HG02571 (cell line): Measurements from ENCODE around the gene SMAGP.
"Not testable (repeated sequence)": the region's sequence is repeated elsewhere in the genome, so short reads cannot be mapped to it uniquely, and the experiment has no call there.

Experiments
- ATAC-seq: cut with Tn5 transposase; IDR thresholded peaks from one replicate; pipeline ENCODE4 v1.9.1; 2021; ENCODE audit warnings: mild to moderate bottlenecking, moderate library complexity; ENCODE audit not compliant: unreplicated experiment

The SMAGP gene

DNA sequence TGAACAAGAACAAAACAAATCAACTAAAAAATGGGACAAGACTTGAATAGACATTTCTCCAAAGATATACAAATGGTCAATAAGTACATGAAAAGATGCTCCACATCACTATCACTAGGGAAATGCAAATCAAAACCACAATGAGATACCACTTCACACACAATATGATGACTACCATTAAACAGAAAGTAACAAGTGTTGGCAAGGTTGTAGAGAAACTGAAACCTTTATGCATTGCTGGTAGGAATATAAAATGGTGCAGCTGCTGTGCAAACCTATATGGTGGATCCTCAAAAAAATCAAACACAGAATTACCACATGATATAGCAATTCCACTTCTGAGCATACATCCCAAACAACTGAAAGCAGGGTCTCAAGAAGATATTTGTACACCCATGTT lies 5.2 kb downstream of the SMAGP start:
- no peak for ATAC-seq

GRCh38 chr12:51264297-51264696 lies 5.9 kb downstream of the SMAGP start:
- no peak for ATAC-seq

DNA sequence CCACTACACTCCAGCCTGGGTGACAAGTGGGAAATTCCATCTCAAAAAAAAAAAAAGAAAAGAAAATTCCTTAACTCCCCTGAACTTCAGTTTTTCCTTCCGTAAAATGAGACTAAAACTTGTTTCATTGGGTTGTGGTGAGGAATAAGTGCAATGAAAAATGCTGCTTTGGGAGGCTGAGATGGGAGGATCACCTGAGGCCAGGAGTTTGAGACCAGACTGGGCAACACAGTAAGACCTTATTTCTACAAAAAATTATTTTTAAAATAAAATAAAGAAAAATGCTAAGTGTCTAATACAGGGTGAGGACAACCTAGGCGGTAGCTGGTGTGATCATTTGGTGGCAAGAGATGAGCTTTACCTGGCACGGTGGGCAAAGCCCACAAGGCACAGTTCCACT lies 6.9 kb downstream of the SMAGP start:
- no peak for ATAC-seq

- no peak for ATAC-seq
Measured at GRCh38 chr12:51262758-51263177, 7.4 kb downstream of the SMAGP start.

DNA sequence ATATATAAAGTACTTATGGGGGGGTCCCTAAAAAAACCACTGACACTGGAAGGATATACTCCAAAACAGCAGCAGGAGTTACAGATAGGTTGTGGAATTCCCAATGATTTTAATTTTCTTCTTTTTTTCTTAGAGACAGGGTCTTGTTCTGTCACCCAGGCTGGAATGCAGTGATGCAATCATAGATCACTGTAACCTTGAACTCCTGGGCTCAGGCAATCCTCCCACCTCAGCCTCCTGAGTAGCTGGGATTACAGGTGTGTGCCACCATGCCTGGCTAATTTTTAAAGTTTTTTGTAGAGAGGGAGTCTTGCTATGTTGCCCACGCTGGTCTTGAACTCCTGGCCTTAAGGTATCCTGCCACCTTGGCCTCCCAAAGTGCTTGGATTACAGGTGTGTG lies 10.6 kb downstream of the SMAGP start:
- ATAC-seq: not testable (repeated sequence)

DNA sequence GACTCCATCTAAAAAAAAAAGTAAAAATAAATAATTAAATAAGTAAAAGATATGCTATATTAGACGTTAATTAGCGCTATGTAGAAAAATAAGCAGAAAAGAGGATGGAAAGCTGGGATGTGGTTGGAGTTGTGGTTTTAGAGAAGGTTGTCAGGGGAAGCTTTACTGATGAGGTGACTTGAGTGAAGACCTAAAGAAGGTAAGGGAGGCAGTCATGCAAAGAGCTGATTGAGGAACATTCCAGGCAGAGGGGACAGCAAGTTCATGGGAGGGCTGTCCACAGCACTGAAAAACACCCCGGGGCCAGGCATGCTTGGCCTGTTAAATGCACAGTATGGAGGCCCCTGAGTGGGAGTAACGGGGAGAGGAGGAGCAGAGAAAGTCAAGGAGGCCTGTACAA lies 15.7 kb downstream of the SMAGP start:
- ATAC-seq: no peak

DNA sequence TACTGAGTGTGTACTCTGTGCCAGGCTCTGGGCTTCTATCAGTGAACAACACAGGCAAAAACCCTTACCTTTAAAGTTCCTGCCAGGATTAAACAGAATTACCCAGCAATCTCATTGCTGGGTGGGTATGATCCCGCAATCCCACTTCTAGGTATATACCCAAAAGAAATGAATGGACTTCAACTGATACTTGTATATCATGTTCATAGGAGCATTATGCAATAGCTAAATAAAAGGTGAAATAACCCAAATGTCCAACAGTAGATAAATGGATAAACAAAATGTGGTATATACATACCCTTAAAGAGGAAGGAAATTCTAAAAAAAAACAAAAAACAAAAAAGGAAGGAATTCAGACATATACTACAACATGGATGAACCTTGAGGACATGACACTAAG lies 16.9 kb downstream of the SMAGP start:
- no peak for ATAC-seq

DNA sequence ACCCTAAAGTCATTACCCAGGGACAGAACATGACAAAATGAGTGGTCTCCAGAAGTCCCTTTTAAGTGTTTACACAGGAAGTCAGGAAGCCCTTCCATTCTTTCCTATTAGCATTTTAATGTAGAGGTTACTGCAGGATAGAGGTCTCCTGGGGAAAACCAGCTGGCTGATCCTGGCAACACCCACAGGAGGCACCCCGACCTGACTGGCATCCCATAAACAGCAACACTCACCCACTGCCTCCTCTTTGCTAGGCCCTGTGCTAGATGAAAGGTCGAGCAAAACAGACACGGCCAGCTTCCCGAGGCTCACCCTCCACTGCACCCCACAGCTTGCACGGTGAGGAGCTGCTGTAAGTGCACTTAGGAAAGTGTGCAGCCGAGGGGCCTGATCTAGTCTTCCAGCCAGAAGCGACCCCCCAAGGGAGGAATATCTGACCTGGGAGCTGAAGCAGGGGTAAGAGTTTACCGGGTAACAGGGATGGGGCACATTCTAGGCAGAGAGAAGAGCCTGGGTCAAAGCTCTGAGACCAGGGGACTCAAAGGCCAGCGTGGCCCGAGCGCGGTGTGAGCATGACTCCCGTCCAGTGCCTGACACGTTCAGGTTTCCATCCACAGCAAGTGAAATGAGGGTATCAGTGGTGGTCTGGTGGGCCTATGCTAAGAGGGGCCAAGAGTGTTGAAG lies 22.6 kb downstream of the SMAGP start:
- no peak for ATAC-seq

DNA sequence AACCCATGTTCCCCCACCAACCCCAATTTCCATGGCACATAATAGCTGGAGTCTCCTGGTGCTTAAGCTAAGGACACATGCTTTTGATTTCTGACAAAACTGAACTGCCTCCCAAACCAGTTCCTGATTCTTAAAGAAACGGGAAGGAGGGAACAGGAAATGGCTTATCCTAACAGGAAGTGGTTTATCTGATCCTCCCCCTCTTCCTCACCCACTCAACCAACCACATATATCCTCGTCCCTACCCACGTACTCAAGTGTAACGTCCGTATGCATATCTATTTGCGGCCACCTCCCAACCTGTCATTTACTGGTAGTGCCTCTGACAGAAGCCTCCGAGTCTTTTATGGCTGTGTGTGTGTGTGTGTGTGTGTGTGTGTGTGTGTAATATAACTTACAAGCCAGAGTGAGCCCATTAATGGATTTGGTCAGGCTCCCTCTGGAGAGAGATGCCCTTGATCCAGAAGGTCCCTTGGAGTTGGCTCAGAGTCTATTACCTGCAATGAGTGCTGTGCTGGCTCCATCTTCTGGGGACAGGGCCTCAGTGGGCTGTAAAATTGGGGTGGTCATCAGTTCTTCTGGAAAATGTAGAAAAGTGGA lies 23.9 kb downstream of the SMAGP start:
- no peak for ATAC-seq

- no peak for ATAC-seq
Measured at GRCh38 chr12:51245476-51246253, 24.6 kb downstream of the SMAGP start.

DNA sequence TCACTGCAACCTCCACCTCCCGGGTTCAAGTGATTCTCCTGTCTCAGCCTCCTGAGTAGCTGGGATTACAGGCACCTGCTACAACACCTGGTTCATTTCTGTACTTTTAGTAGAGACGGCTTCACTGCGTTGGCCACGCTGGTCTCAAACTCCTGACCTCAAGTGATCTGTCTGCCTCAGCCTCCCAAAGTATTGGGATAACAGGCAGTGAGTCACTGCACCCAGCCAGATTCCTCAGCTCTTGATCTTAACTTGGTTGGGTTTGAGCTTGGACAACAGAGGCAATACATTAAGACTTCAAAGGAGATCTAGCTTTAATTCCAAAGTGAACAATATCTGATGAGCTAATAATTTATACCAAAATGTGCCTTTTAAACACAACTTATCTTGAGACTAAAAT lies 25.9 kb downstream of the SMAGP start:
- no peak for ATAC-seq

DNA sequence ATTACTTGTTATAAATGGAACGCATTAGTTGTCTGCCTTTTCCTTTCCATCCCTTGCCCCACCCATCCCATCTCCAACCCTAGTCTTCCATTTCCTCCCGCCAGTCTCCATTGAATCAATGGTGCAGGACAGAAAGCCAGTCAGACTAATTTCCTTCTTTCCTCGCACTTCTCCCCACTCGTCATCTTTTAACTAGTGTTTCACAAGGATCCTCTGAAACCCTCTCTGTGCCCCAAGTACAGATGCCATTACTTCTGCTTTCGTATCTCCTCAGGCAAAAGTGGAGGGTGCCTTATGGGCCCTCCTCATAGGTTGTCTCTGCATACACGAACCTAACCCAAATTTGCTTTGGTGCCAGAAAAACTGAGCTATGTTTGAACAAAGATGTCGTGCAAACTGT lies 27.3 kb downstream of the SMAGP start:
- no peak for ATAC-seq

DNA sequence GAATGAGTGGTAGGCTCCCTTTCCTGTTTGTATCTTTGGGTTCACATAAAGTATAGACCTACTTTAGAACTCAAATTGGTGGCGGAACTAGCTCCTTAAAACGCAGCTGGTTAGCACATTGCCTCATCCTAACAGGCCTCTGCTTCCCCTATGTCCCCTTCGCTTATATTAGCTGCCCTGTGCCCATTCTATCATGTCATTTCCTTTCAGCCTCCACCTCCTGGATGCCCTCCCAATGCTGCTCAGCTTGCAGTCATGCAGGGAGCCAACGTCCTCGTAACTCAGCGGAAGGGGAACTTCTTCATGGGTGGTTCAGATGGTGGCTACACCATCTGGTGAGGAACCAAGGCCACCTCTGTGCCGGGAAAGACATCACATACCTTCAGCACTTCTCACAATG lies 28.1 kb downstream of the SMAGP start:
- no peak for ATAC-seq

GRCh38 chr12:51240971-51241370 lies 29.2 kb downstream of the SMAGP start:
- ATAC-seq: no peak

DNA sequence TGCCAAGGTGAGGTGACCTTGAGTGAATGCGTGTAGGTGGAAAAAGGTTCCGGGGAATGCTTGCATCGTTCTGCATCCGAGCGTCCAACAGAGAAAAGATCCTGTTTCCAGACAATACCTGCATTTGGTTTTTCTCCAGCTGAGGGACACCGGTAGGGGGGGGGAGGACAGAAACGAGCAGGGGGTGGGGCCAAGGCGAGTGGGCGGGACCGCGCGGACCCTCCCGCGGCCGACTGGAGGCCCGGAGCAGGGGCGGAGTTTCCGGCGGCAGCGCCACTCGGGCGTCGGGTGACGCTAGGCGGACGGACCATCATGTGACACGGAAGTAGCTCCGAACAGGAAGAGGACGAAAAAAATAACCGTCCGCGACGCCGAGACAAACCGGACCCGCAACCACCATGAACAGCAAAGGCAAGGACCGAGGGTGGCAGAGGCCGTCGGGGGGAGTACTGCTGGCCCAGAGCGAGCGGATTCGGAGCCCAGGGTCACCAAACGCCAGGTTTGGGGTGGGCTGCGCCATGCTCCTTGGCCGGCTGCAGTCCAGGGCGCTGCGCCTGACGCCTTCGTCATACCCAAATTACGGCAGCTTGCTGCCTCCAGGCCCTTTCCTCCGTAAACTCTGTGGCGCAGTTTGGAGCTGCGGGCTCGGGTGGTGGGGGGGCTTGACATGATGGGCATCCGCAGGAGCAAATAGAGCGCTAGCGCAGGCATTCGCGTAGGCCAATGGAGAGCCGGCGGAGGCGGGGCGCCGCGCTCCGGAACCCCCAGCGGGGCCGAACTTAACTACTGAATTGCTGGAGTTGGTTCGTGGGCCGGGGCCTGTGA lies 31.5 kb downstream of the SMAGP start, which contains the start of gene DAZAP2:
TSS of gene DAZAP2 (plus strand) at position 317 of the 825 bp plus-strand sequence. CDS start at position 399, 82 bp downstream.
- ATAC-seq: peak; percentile 88

- ATAC-seq: no peak
Measured at GRCh38 chr12:51238037-51238509, 32.1 kb downstream of the SMAGP start.

- ATAC-seq: no peak
Measured at GRCh38 chr12:51234530-51234929, 35.7 kb downstream of the SMAGP start.

DNA sequence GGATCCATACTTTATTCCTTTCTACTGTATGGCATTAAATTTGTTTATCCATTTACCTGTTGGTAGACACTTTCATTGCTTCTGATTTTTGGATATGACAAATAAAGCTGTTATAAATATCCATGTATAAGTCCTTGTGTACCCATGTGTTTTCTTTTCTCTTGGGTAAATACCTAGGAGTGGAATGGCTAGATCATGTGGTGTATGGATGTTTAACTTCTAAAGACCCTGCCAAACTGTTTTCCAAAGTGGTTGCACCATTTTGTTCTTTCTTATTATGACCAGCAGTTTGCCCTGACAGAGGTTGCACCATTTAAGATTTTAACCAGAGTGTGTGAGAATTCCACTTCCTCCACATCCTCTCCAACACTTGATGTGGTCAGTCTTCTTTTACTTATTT lies 37.6 kb downstream of the SMAGP start:
- no peak for ATAC-seq

- ATAC-seq: no peak
Measured at GRCh38 chr12:51229116-51229809, 41.0 kb downstream of the SMAGP start.

DNA sequence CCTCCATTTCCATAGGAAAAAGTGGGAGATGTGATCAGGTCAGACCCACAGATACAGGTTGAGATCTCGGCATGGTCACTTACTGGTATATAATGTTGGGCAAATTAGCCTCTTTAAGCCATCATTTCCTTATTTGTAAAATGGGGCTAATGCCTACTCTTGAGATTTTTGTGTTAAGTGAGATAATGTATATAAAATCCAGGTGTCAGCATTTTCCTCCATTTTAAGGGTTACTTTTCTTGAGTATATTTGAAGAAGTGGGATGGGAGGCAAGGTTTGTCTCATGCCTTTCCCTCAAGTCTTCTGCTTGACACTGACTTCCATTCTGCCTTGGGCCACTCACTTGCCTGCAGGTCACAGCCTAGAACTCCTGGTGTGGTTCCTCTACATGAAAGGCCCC lies 42.3 kb downstream of the SMAGP start:
- no peak for ATAC-seq
